HEK293 (cell line): ENCODE measurements around the gene ZNF440.

Source experiments
- CTCF ChIA-PET: fragments of 350-600 bp; formaldehyde crosslinking; extraction: SDS; loops from one replicate; lab custom pipeline; 2021; ENCODE audit warnings: antibody characterized with exemption; lab: Yijun Ruan, JAX
- POLR2A ChIA-PET: fragments of 300-600 bp; formaldehyde crosslinking; extraction: SDS; loops from one replicate; lab custom pipeline; 2020; ENCODE audit warnings: antibody characterized with exemption, inconsistent platforms; lab: Yijun Ruan, JAX
- H3K27ac ChIP-seq: fragments of 200-500 bp; sonication (Bioruptor generic); 2 replicates; pipeline ENCODE4 v1.5.1; 2014; ENCODE audit warnings: low read depth, low read length, control low read depth, inconsistent platforms; ENCODE audit errors: extremely low read depth
- H3K36me3 ChIP-seq, 2 experiments: fragments of 200-500 bp in 1 of 2; sonication (Bioruptor generic) in 1 of 2; 1 replicate in 1 of 2; 2 replicates in 1 of 2; pipeline ENCODE4 v1.5.1; 2014 to 2017; ENCODE audit warnings: inconsistent platforms in 2 of 2, low read length in 2 of 2; ENCODE audit not compliant: control insufficient read depth in 2 of 2, insufficient read depth in 1 of 2
- H3K4me1 ChIP-seq: fragments of 200-500 bp; sonication (Bioruptor generic); 2 replicates; pipeline ENCODE4 v1.5.1; 2014; ENCODE audit warnings: mild to moderate bottlenecking, low read length, inconsistent platforms; ENCODE audit not compliant: control insufficient read depth, insufficient read depth
- H3K4me3 ChIP-seq: 2 replicates; pipeline ENCODE4 v1.5.1; 2011; ENCODE audit warnings: low read depth, mild to moderate bottlenecking, control low read depth, low read length, moderate library complexity
- H3K9me3 ChIP-seq: fragments of 200-500 bp; sonication (Bioruptor generic); 2 replicates; pipeline ENCODE4 v1.5.1; 2014; ENCODE audit warnings: low read depth, low read length, inconsistent platforms; ENCODE audit not compliant: control insufficient read depth, insufficient read depth
- ELK4 ChIP-seq: IDR thresholded peaks from 2 replicates; pipeline ENCODE4 v1.6.1; 2011; ENCODE audit warnings: mild to moderate bottlenecking, low read depth, low read length, borderline replicate concordance
- GFI1B ChIP-seq: fragments of 450-650 bp; formaldehyde crosslinking; IDR thresholded peaks from 2 replicates; pipeline ENCODE4 v1.5.1; 2016; ENCODE audit warnings: missing biosample characterization, missing genetic modification characterization
- PRDM6 ChIP-seq: fragments of 450-650 bp; formaldehyde crosslinking; IDR thresholded peaks from 2 replicates; pipeline ENCODE4 v1.5.1; 2017; ENCODE audit warnings: missing biosample characterization, missing genetic modification characterization
- TCF7L2 ChIP-seq: IDR thresholded peaks from 2 replicates; pipeline ENCODE4 v1.6.1; 2011; ENCODE audit warnings: low read depth, mild to moderate bottlenecking, inconsistent platforms, low read length, moderate library complexity, borderline replicate concordance
- ZBTB48 ChIP-seq: fragments of 450-650 bp; formaldehyde crosslinking; IDR thresholded peaks from 2 replicates; pipeline ENCODE4 v1.5.1; 2016; ENCODE audit warnings: missing biosample characterization, missing genetic modification characterization
- ZBTB7A ChIP-seq: fragments of 450-650 bp; formaldehyde crosslinking; IDR thresholded peaks from 2 replicates; pipeline ENCODE4 v1.5.1; 2016; ENCODE audit warnings: low read depth, missing biosample characterization, missing genetic modification characterization
- ZFP69B ChIP-seq: fragments of 450-650 bp; formaldehyde crosslinking; IDR thresholded peaks from 2 replicates; pipeline ENCODE4 v1.5.1; 2016; ENCODE audit warnings: missing biosample characterization, missing genetic modification characterization
- ZNF16 ChIP-seq: fragments of 450-650 bp; formaldehyde crosslinking; IDR thresholded peaks from 2 replicates; pipeline ENCODE4 v1.5.1; 2016; ENCODE audit warnings: low read depth, missing biosample characterization, missing genetic modification characterization
- ZNF26 ChIP-seq: fragments of 450-650 bp; formaldehyde crosslinking; IDR thresholded peaks from 2 replicates; pipeline ENCODE4 v1.5.1; 2016; ENCODE audit warnings: missing biosample characterization, missing genetic modification characterization
- ZNF274 ChIP-seq, 2 experiments: fragments of 200-500 bp in 1 of 2; fragments of 450-650 bp in 1 of 2; sonication (Bioruptor generic) in 1 of 2; formaldehyde crosslinking in 1 of 2; IDR thresholded peaks; 2 replicates each; pipeline versions ENCODE4 v1.5.1 to v1.6.1; 2014 to 2016; ENCODE audit warnings: borderline replicate concordance in 1 of 2, inconsistent platforms in 1 of 2, low read length in 1 of 2, missing biosample characterization in 1 of 2, missing genetic modification characterization in 1 of 2
- ZNF280D ChIP-seq: fragments of 450-650 bp; formaldehyde crosslinking; IDR thresholded peaks from 2 replicates; pipeline ENCODE4 v1.5.1; 2016; ENCODE audit warnings: missing biosample characterization, missing genetic modification characterization
- ZNF292 ChIP-seq: fragments of 450-650 bp; formaldehyde crosslinking; IDR thresholded peaks from 2 replicates; pipeline ENCODE4 v1.5.1; 2016; ENCODE audit warnings: low read depth, missing biosample characterization, missing genetic modification characterization, borderline replicate concordance
- ZNF311 ChIP-seq: fragments of 450-650 bp; formaldehyde crosslinking; IDR thresholded peaks from 2 replicates; pipeline ENCODE4 v1.5.1; 2017; ENCODE audit warnings: missing biosample characterization, missing genetic modification characterization, borderline replicate concordance
- ZNF398 ChIP-seq: fragments of 450-650 bp; formaldehyde crosslinking; IDR thresholded peaks from 2 replicates; pipeline ENCODE4 v1.5.1; 2017; ENCODE audit warnings: missing biosample characterization, missing genetic modification characterization
- ZNF488 ChIP-seq: fragments of 450-650 bp; formaldehyde crosslinking; IDR thresholded peaks from 2 replicates; pipeline ENCODE4 v1.5.1; 2016; ENCODE audit warnings: missing biosample characterization, missing genetic modification characterization
- ZNF510 ChIP-seq: fragments of 450-650 bp; formaldehyde crosslinking; IDR thresholded peaks from 2 replicates; pipeline ENCODE4 v1.5.1; 2018; ENCODE audit warnings: mild to moderate bottlenecking, missing genetic modification characterization, missing biosample characterization; ENCODE audit not compliant: insufficient replicate concordance
- ZNF548 ChIP-seq: fragments of 450-650 bp; formaldehyde crosslinking; IDR thresholded peaks from 2 replicates; pipeline ENCODE4 v1.5.1; 2016; ENCODE audit warnings: missing biosample characterization, missing genetic modification characterization
- ZNF624 ChIP-seq: fragments of 450-650 bp; formaldehyde crosslinking; IDR thresholded peaks from 2 replicates; pipeline ENCODE4 v1.5.1; 2017; ENCODE audit warnings: missing biosample characterization, missing genetic modification characterization
- ZNF645 ChIP-seq: fragments of 450-650 bp; formaldehyde crosslinking; IDR thresholded peaks from 2 replicates; pipeline ENCODE4; 2016; ENCODE audit warnings: missing biosample characterization, missing genetic modification characterization
- ZNF658 ChIP-seq: fragments of 450-650 bp; formaldehyde crosslinking; IDR thresholded peaks from 2 replicates; pipeline ENCODE4; 2016; ENCODE audit warnings: missing biosample characterization, missing genetic modification characterization
- ZNF660 ChIP-seq: fragments of 450-650 bp; IDR thresholded peaks from 2 replicates; pipeline ENCODE4 v1.5.1; 2018; ENCODE audit warnings: missing biosample characterization, mild to moderate bottlenecking, missing genetic modification characterization
- ZSCAN16 ChIP-seq: fragments of 450-650 bp; formaldehyde crosslinking; IDR thresholded peaks from 2 replicates; pipeline ENCODE4 v1.5.1; 2016; ENCODE audit warnings: missing biosample characterization, missing genetic modification characterization

Gene ZNF440

GRCh38 chr19:11814029-11814699, at the start of gene ZNF440:
ZNF440 (plus strand) TSS chr19:11814273; CDS start chr19:11814448, 175 bp downstream.
- no peak within 1 kb of the TSS; the same call in 1 of the 2 replicates for H3K27ac ChIP-seq
- POLR2A ChIA-PET: interaction anchor here (0.5 to 1.3 kb wide), 7 partner anchors 13 to 627 kb away, joined by 3 to 4 read pairs (median 3); partner anchors contain the start of genes ZNF443 and ZNF625
- H3K4me1 ChIP-seq: no peaks in the 10 kb centered on the region
- no peaks in the 10 kb centered on the region for H3K9me3 ChIP-seq
- H3K4me3 ChIP-seq: peak within 1 kb of the TSS; percentile 87
- CTCF ChIA-PET: interaction anchor here (0.8 to 4.2 kb wide), 2 partner anchors 16 to 70 kb away, joined by 3 to 29 read pairs; partner anchors contain the start of gene ZNF491
- peaks cover 0 to 5% of the 10 kb centered on the region in 2 experiments; a peak in 2 of 3 replicates for H3K36me3 ChIP-seq
- TF ChIP-seq GFI1B (tag by site-specific recombination) (no peak), ZNF510 (tag by site-specific recombination) (peak; percentile 20), ZNF292 (tag by site-specific recombination) (no peak), ELK4 (no peak), ZBTB7A (tag by site-specific recombination) (no peak), ZBTB48 (0 out of 2 replicates have a peak, but pooled peaks have one; percentile 47), ZNF658 (tag by site-specific recombination) (no peak), PRDM6 (tag by site-specific recombination) (no peak), ZNF311 (tag by site-specific recombination) (no peak), ZNF280D (tag by site-specific recombination) (no peak), TCF7L2 (no peak), ZNF398 (tag by site-specific recombination) (peak; percentile 28; the same call in 1 of the 2 replicates), ZNF488 (no peak), ZNF274 (IDR thresholded peaks at IDR 0.05; ENCODE audit: low read length) (no peak), ZNF274 (tag by site-specific recombination; IDR thresholded peaks at IDR 0.05; ENCODE audit: borderline replicate concordance) (no peak), ZFP69B (tag by site-specific recombination) (no peak), ZNF660 (0 out of 2 replicates have a peak, but pooled peaks have one; percentile 57), ZNF624 (no peak), ZNF26 (tag by site-specific recombination) (no peak), ZNF645 (tag by site-specific recombination) (no peak), ZNF16 (tag by site-specific recombination) (no peak), ZSCAN16 (no peak), ZNF548 (tag by site-specific recombination) (no peak)
